GM19468 (cell line): ENCODE data around the gene CDC42BPG.
"Not testable (repeated sequence)": the region's sequence is repeated elsewhere in the genome, so short reads cannot be mapped to it uniquely, and the experiment has no call there.

ENCODE experiments used
- ATAC-seq: cut with Tn5 transposase; IDR thresholded peaks from one replicate; pipeline ENCODE4 v1.9.1; 2021; ENCODE audit warnings: mild to moderate bottlenecking, moderate library complexity, moderate number of reproducible peaks; ENCODE audit not compliant: unreplicated experiment; ENCODE audit errors: extremely low read depth

The CDC42BPG gene

GRCh38 chr11:64853709-64854108 is 9.3 kb upstream of the CDC42BPG start:
- ATAC-seq, result no peak

GRCh38 chr11:64852804-64853509 is 8.5 kb upstream of the CDC42BPG start:
- no peak for ATAC-seq

GRCh38 chr11:64851831-64852351 is 7.4 kb upstream of the CDC42BPG start:
- no peak for ATAC-seq

GRCh38 chr11:64850979-64851567 is 6.6 kb upstream of the CDC42BPG start:
- ATAC-seq, result peak; percentile 49

GRCh38 chr11:64849598-64850356 is 5.3 kb upstream of the CDC42BPG start:
- ATAC-seq, result no peak

GRCh38 chr11:64848826-64849597 is 4.6 kb upstream of the CDC42BPG start:
- ATAC-seq, result no peak

- no peak for ATAC-seq
These were observed 3.9 kb upstream of the CDC42BPG start for GRCh38 chr11:64848214-64848825.

GRCh38 chr11:64846998-64847666 is 2.7 kb upstream of the CDC42BPG start:
- no peak for ATAC-seq

- ATAC-seq, result not testable (repeated sequence)
These were observed 1.3 kb upstream of the CDC42BPG start for GRCh38 chr11:64845776-64846129.

- ATAC-seq, result no peak
These were observed 799 bp upstream of the CDC42BPG start for GRCh38 chr11:64845129-64845775.

GRCh38 chr11:64843686-64844329 is 645 bp downstream of the CDC42BPG start:
- ATAC-seq, result no peak

GRCh38 chr11:64842851-64843685 is 1.4 kb downstream of the CDC42BPG start:
- ATAC-seq, result no peak

- no peak for ATAC-seq
These were observed 2.1 kb downstream of the CDC42BPG start for GRCh38 chr11:64842366-64842759.

GRCh38 chr11:64841592-64842365 is 2.7 kb downstream of the CDC42BPG start:
- no peak for ATAC-seq

- ATAC-seq, result no peak
These were observed 4.3 kb downstream of the CDC42BPG start for GRCh38 chr11:64839887-64840782.

- ATAC-seq, result no peak
These were observed 5.1 kb downstream of the CDC42BPG start for GRCh38 chr11:64839335-64839734.
